Measurements from ENCODE around the gene NOS1AP. TPM values are rescaled to one million over a fixed set of nuclear protein-coding genes. Genes with fewer than 3 reads are reported as not detected.

The NOS1AP gene
- total RNA-seq, 1 donor from 2014 or later: 20.7 TPM

DNA sequence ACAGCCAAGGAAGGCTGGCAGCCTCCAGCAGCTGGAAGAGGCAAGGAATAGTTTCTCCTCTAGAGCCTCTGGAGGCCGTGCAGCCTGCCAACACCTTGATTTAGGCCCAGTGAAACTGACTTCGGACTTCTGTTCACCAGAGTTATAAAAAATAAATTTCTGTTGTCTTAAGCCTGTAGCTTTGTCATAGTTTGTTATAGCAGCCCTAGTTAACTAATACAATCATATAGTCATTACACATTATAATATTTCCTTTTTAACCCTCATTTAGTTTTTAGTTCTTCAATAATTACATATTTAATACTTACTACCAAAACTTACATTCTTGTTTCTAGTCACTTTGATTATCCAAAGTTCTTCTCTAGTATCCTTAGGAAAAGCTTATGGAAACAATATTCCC, 20.3 kb downstream of the NOS1AP start:
- no peak for DNase-seq (ENCODE audit: low spot score)

DNA sequence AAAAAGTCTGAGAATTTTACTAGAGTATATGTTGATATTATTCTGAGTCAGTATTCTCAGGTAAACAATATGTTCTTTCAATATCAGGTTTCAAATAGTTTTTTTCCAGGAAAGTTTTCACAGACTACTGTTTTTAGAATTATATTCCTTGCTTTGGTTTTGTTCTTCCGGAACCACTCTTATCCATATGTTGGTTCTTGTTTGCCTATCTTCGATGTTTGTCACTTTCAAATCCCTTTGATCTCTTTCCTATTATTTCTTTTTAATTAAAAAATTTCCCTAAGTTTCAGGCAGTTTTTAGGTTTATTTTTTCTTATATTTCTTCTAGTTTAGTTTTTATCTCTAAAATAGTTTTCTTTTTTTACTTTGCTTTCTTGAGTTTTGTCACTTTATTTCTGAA, 20.9 kb downstream of the NOS1AP start:
- no peak for DNase-seq (ENCODE audit: low spot score)

DNA sequence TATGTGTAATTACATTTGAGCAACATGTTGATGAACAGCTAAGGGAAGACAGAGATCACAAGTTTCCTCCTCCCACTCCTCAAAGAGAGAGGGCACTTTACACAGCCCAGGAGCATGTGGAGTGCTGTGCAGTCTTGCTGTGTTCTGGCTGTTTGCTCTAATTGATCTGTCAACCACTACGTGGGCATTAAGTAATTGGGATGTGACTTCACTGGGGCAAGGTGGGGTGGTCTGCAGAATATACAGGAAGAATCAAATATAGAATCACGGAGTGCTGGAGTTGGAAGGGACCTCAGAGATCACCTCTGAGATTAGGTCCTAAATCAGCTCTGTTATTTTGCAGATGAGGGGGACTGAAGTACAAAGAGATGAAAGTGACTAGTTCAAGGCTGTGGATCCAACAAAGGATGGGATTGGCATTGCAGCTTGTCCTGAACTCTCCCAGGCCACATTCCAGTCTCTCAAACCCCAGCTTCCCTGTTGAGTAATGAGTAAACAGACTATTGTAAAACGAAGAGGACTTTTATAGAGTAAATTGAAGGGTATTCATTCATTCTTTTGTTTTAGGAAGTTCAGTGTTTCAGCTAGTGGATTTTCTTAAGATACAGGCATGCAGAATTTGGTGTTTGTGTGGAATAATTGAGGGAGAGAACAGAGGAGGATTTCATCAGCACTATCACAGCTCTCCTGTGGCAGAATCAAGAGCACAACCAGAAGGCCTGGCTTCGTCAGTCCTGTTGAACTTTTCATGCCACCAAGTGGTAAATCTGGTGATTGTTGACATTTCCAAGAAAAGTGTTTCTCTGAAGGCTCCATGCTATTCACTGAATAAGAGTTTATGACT, 22.4 kb downstream of the NOS1AP start:
- DNase-seq (ENCODE audit: low spot score): no peak

- DNase-seq (ENCODE audit: low spot score): no peak
Observed at GRCh38 chr1:162093095-162093494, 23.6 kb downstream of the NOS1AP start.

DNA sequence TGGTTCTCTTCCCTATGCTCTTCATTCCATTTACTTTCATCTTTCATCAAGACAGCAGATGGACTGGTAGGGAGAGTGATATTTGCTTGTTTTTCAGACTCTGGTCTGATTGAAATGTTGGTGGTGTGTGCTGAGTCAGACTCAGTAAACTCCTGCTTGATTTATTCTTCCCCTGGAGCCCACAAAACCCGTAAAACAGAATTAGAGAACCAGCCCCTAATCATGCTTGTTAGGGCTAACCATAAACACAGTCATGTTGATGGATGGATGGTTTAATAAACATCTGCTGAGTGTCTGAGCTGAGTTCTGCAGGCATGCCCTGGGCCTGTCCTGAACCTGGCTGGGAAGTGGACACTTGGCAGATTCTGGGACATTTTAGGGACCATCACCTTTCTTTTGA, 24.8 kb downstream of the NOS1AP start:
- no peak for DNase-seq (ENCODE audit: low spot score)

DNA sequence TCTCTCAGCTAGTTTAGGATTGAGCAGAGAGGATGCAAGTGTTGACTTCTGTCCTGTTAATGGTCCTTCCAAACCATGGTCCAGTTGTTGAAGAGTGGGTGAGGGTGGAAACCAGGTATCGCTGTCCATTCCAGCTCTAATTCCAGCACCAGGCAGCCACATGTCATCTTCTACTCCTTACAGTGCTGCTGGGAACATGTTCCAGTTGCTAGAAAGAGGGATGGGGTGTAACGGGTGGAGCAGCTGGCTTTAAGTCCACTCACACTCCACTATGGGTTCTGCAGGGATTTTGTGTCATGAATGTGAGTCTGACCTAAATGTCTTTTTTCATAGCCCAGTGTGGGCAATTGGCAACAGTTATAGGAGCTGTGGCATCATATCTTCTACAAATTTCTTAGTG, 25.2 kb downstream of the NOS1AP start:
- no peak for DNase-seq (ENCODE audit: low spot score)

- DNase-seq (ENCODE audit: low spot score): no peak
Observed at GRCh38 chr1:162107911-162108310, 38.4 kb downstream of the NOS1AP start.

DNA sequence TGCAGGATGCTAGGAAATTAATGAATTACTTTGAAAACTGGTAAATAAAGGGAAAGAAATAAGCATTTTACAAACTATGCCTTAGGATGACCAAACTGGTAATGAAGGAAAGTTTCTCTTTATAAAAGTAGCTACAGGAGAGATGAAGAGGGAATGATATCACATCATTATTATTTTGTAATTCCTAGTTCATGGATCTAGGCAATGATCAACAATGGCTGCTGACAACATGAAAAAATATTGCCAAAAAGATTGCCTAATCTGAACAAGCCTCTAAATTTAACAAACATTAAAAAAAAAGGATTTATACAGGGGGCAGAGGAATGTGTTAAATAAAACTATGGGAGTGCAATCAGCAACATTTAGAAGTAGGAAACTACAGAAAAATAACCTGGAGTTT, 38.9 kb downstream of the NOS1AP start:
- DNase-seq (ENCODE audit: low spot score): no peak

DNA sequence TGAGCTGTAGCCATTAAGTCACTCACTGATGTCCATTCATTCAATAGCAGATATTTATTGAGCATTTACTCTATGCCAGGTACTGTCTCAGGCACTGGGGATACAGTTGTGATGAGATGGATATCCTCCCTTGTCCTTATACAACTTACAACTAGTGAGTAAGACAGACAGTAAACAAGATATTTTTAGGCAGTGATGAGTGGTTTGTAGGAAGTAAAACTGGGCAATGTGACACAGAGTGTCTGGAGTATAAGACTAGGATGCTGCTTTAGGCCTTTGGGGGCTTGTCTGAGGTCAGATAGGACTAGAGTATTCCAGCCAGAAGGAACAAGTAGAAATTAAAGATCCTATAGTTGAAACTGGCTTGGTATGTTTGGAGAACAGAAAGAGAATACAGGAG, 41.4 kb downstream of the NOS1AP start:
- no peak for DNase-seq (ENCODE audit: low spot score)

DNA sequence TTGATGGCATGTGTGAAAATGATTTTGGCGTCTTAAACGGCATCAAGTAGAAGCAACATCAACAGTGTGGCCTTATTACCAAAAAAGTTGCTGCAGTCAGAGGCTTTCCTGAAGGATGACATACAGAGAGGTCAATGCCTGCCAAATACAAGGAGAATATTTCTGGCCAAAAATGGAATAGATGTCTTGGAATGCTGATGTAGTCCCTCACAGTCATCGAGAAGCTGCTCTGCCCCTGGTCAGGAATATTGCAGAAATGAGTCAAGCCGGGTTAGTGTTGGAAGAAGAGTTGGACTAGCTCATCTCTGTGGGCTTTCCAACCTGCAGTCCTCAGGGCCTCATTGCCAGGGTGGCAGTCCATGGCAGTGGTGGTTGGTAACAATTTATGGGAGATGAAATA, 42.1 kb downstream of the NOS1AP start:
- no peak for DNase-seq (ENCODE audit: low spot score)

- no peak for DNase-seq (ENCODE audit: low spot score)
Observed at GRCh38 chr1:162113419-162113818, 43.9 kb downstream of the NOS1AP start.

DNA sequence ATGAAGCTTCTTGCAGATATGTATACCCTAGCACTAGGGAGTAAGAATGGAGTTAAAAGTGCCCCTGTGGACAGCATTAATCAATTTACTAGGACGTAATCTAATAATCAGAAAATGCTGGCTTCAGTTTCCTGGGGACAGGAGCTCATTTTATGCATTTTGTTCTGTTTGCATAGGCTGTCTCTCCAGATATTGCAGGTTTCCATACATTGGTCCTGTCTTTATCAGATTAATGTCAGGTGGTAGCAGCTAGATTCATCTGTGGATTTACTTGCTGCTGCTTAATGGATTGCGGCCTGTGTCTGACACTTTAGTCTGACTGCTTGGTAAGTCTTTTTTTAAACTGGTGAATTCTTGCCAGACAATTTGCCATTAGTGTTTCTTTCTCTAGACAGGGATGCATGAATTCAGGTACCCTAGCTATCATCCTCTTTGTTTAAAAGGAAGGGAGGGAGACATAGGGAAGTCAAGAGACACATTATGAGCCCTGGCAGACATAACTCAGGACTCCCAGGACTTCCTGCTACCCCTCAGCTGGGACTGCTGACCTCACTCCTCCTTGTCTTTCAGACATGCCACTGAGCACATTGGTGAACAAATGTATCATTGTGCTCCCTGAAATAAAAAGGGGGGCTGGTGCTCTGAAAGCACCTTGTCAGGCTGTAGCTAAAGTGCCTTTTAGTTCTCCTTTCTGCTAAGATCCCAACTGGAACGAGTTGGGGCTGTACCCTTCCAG, 47.7 kb downstream of the NOS1AP start:
- DNase-seq (ENCODE audit: low spot score): no peak

DNA sequence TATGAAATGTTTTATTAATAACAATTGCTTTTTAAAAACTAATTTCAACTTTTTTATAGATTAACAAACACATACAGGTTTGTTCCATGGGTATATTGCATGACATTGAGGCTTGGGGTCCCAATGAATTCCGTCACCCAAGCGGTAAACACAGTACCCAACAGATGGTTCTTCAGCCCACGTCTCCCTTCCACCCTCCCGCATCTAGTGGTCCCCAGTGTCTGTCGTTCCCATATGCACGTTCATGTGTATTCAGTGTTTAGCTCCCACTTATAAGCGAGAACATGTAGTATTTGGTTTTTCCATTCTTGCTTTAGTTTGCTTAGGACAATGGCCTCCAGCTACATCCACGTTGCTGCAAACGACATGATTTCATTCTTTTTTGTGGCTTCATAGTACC, 48.6 kb downstream of the NOS1AP start:
- DNase-seq (ENCODE audit: low spot score): no peak

DNA sequence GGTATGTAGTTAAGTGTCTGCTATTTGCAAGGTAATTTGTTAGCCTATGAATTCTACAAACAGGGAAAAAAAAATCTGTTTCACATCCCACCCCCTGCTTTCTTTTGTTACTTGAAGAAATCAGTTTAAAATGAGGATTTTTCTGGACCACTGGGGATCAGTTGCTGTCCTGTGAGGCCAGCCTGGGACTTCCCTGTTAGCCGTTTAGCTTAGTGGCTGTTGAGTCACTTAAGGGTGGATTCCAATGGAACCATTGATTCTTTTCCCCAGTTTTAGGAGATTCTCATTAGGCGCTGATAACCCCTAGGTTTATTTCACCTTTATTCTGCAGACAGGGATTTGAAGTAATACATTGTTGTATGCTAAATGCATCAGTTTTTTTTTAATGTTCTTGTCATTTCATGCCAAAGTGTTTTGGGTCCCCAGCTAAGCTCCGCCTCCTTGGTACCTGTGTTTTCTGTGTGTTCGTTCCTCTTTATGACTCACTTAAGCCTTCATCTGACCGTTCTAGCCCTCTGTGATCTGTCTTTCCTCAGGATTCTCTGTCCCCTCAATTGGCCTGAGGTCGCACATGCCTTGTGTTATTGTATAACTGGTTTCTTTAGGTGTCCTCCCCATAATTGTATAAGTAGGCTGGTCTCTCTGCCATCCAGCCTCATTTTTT, 59.3 kb downstream of the NOS1AP start:
- no peak for DNase-seq (ENCODE audit: low spot score)

GRCh38 chr1:162130308-162130707, 60.8 kb downstream of the NOS1AP start:
- no peak for DNase-seq (ENCODE audit: low spot score)

- no peak for DNase-seq (ENCODE audit: low spot score)
Observed at GRCh38 chr1:162131400-162132321, 62.2 kb downstream of the NOS1AP start.

- DNase-seq (ENCODE audit: low spot score): no peak
Observed at GRCh38 chr1:162133566-162133965, 64.1 kb downstream of the NOS1AP start.

DNA sequence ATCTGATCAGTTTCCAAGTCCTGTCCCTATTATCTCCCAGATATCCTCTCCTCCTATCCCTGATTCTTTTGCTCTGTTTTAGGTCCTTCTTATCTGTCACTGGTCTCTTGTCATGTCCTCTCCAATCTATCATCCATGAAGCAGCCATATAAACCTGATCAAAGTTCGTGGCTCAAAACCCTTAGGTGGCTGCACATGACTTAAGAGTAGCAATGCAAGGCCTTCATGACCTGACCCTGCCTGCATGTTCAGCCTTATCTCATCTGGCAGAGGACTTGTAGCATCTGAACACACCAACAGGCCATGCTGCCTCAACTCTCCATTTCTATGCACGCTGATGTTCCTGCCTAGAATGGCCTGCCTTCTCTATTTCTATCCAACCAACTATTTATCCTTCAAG, 65.2 kb downstream of the NOS1AP start:
- no peak for DNase-seq (ENCODE audit: low spot score)

DNA sequence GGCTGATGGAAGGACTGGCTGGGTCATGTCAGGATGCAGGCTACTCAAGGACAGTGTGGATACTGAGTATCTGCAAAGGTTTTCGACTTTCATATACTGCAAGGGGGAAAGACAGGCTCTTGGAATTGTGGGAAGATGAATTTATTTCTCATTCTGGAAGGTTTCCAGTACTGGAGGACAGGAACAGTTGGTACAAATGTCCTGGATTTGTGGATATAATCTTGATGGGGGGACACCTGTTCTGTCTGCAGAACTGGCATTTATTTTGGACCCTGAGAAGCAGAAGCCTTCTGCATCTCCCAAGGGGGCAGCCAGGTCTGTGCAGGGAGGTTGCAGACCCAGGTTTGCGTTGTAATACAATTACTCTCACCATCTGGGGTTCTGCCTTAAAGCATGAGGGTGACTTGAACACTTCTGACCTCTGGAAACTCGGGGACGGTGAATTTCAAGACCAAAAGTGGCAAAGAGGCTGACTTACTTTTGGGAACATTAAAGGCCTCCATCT, 65.8 kb downstream of the NOS1AP start:
- DNase-seq (ENCODE audit: low spot score): no peak

GRCh38 chr1:162136760-162137159, 67.3 kb downstream of the NOS1AP start:
- DNase-seq (ENCODE audit: low spot score): no peak

DNA sequence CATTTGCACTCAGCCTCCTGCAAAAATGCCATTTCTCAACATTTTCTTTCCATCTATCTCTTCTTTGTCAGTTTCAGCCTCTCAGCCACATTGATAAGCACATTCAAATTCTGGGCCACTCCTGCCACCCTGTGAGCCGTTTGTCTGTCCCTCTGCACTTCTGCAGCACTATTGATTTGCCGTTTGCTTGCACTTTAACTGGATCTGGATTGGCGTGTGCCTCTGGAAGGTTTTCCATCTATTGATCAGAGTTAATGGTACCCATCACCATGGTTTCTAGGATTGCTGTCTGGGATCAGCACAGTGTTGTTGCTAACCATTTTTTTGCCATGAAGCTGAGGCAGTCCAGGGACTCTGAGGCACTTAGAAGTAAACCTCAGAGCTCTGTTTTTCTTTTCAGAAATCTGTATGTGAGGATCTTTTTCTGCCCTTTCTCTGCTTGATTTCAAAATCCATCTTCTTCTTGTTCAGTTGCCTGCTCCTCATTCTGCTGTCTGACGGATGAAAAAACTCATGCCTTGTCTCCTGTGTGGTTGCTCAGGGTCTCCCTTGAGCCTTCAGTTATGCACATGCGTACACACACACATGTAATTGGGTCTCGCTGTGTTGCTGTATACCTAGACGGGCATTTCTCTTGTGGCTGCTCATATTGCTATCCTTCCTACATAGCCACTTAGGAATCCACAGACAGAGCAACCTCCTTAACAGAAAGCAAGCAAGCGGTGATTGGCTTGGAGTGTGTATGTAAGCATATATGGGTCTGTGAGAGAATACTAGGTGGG, 67.9 kb downstream of the NOS1AP start:
- no peak for DNase-seq (ENCODE audit: low spot score)

All from mucosa of gallbladder (tissue), 1 donor.